Tibial nerve (tissue), 4 donors: ENCODE results near the gene LYPD1. TPM values are rescaled to one million over a fixed set of nuclear protein-coding genes. Genes with fewer than 3 reads are reported as not detected.

Experiments
- DNase-seq, 2 donors: peaks; one replicate each; pipeline ENCODE4 v3.0.0-alpha.2; 2019; ENCODE audit warnings: low spot score in 2 of 2
- H3K27ac ChIP-seq, 4 donors: fragments of 200-600 bp; sonication (generic) in 3 of 4; one replicate each; pipeline ENCODE4 v1.5.1; 2017 to 2019; ENCODE audit warnings: mild to moderate bottlenecking in 1 of 4
- H3K27me3 ChIP-seq, 2 donors: fragments of 200-600 bp; sonication (generic) in 1 of 2; one replicate each; pipeline versions ENCODE4 v1.5.1 to v1.6.0; 2017 to 2019
- H3K36me3 ChIP-seq, 3 donors: fragments of 200-600 bp; sonication (generic); one replicate each; pipeline ENCODE4 v1.5.1; 2018 to 2019
- H3K4me1 ChIP-seq, 4 donors: fragments of 200-600 bp; sonication (generic) in 3 of 4; one replicate each; pipeline ENCODE4 v1.5.1; 2017 to 2019
- H3K4me3 ChIP-seq, 4 donors: fragments of 200-600 bp; sonication (generic) in 3 of 4; one replicate each; pipeline ENCODE4 v1.5.1; 2017 to 2019; ENCODE audit warnings: mild to moderate bottlenecking in 1 of 4, moderate library complexity in 1 of 4
- H3K9me3 ChIP-seq, 4 donors: fragments of 200-600 bp; sonication (generic) in 3 of 4; one replicate each; pipeline ENCODE4 v1.5.1; 2017 to 2019
- EP300 ChIP-seq, 2 donors: sonication (generic); formaldehyde crosslinking; IDR thresholded peaks; one replicate each; pipeline ENCODE4 v1.6.1; 2017; ENCODE audit warnings: antibody characterized with exemption in 2 of 2, mild to moderate bottlenecking in 1 of 2
- POLR2A ChIP-seq, 2 donors: fragments of 450-650 bp; IDR thresholded peaks; one replicate each; pipeline ENCODE4 v1.6.1; 2017; ENCODE audit warnings: antibody characterized with exemption in 2 of 2, mild to moderate bottlenecking in 2 of 2, moderate library complexity in 2 of 2
- WGBS, 2 donors: methylation state at CpG; one replicate each; pipeline ENCODE4 v1.1.5; 2018; 5-methylcytosine and 5-hydroxymethylcytosine counted together
- total RNA-seq, 4 donors: library from RNA; depleted of rRNA; stranded (reverse); fragments of >200 nt; gene quantifications; one replicate each; pipeline ENCODE4 v1.1.0, GENCODE V29; 2016
- TF ChIP-seq, protein P1 (sequence below), 5 experiments: fragments of 200-600 bp in 3 of 5; fragments of 450-650 bp in 2 of 5; sonication (generic) in 3 of 5; IDR thresholded peaks; one replicate each; pipeline ENCODE4 v1.5.1; 2016 to 2019; ENCODE audit warnings: antibody characterized with exemption in 5 of 5, mild to moderate bottlenecking in 3 of 5, moderate library complexity in 2 of 5

LYPD1 gene
- total RNA-seq, 4 donors from 2014 or later: 0.22 to 7.5 (median 2.6) TPM

DNA sequence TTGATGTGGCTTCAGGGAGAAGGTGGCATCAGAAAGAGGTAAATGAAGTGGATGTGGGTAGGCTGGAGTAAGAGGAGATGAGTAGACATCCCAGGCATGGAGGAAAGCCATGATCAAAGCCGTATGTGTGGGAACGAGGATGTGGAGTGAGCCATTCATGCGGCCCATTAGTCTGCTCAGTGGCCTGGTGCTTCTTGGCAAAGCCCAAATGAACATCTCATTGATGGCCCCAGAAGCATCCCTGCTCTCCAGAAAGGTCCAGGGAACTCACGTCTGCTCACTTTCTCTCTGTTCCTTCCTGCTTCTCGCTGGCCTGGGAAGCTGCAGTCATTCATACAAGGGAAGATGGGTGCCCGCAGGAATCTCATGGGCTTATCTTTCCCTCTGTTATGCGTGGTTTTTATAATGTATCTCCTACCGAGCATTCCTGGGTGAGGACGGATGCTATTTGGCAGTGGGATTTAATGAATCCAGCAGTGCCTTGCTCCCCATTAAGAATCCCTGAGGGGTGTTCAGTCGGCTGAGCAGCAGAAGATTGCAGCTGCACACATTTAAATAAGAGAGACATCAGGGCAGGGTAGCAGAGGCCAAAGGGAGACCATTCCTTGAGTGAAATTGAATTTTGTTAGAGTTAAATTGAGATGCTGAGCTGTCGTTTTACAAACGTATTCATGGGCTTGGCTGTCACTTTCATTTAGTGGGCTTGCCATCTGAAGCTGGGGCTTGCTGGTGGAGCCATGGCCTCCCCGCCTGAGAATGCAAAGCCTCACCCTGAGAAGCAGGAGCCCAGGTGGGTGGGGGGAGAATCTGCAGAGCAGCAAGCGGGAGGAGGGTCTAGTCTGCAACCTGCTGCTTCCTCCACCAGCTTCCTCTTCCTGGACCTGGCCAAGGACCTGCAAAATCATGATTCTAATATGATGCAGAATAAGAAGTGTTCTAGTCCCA, 64.5 kb downstream of the LYPD1 start:
- WGBS, 2 donors: 70 to 71% methylated on average over 14 of the region's 14 CpGs
- no peak overlapping the region for H3K4me3 ChIP-seq
- H3K9me3 ChIP-seq: no peaks in the 10 kb centered on the region
- H3K36me3 ChIP-seq: no peaks in the 10 kb centered on the region
- no peaks in the 10 kb centered on the region for H3K27me3 ChIP-seq
- TF ChIP-seq POLR2A (IDR thresholded peaks at IDR 0.05) (no peak), EP300 (IDR thresholded peaks at IDR 0.05) (no peak)
- TF ChIP-seq, protein P1, sequence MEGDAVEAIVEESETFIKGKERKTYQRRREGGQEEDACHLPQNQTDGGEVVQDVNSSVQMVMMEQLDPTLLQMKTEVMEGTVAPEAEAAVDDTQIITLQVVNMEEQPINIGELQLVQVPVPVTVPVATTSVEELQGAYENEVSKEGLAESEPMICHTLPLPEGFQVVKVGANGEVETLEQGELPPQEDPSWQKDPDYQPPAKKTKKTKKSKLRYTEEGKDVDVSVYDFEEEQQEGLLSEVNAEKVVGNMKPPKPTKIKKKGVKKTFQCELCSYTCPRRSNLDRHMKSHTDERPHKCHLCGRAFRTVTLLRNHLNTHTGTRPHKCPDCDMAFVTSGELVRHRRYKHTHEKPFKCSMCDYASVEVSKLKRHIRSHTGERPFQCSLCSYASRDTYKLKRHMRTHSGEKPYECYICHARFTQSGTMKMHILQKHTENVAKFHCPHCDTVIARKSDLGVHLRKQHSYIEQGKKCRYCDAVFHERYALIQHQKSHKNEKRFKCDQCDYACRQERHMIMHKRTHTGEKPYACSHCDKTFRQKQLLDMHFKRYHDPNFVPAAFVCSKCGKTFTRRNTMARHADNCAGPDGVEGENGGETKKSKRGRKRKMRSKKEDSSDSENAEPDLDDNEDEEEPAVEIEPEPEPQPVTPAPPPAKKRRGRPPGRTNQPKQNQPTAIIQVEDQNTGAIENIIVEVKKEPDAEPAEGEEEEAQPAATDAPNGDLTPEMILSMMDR (IDR thresholded peaks at IDR 0.05): no peak
- H3K4me1 ChIP-seq: no peaks in the 10 kb centered on the region
- no peak overlapping the region for H3K27ac ChIP-seq
- no peak for DNase-seq

DNA sequence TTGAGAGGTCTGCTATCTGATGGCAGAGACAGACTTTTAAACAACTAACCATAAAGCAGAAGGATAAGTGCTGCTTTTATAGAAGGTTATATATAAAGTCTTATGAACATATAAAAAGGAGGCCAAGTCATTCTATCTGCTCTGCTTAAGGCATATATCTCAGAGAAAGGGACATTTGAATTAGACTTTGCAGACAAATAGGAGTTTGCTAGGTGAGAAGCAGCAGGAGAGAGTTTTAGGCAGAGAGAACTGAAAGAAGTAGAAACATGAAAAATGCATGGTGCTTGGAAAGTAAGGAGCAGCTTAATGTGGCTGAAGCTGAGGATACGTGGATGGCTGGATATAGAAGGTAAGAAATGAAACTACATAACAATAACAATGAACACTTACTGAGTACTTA, 65.4 kb downstream of the LYPD1 start:
- Histone ChIP-seq H3K9me3 (no peaks in the 10 kb centered on the region), H3K4me1 (no peaks in the 10 kb centered on the region), H3K27me3 (no peaks in the 10 kb centered on the region), H3K4me3 (no peak overlapping the region), H3K36me3 (no peaks in the 10 kb centered on the region), H3K27ac (no peak overlapping the region)
- TF ChIP-seq EP300 (IDR thresholded peaks at IDR 0.05) (no peak), POLR2A (IDR thresholded peaks at IDR 0.05) (no peak)
- TF ChIP-seq, protein P1 (IDR thresholded peaks at IDR 0.05): no peak
- no peak for DNase-seq
- 74 to 88% methylated on average over 1 of the region's 1 CpG for WGBS, 2 donors

DNA sequence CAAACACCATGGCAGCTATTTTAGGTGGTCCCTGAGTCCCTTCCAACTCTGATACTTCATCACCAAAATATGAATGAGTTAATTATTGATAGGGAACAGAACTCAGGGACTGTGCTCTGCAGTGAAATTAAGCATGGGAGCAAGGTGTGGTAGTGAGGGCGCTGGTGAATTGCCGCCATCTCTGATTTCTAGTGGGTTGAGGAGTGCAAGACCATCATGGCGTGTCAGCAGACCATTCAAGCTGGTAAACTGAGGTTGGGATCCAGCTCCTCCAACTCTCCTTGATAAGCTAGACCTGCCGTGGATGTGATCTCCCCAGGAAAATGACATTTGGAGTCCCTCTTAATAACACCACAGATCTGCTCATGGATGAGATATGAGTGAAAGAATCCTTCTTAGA, 70.4 kb downstream of the LYPD1 start:
- Histone ChIP-seq H3K4me3 (no peak overlapping the region), H3K27me3 (peaks cover 0 to 4% of the 10 kb centered on the region in 2 donors), H3K36me3 (no peaks in the 10 kb centered on the region), H3K9me3 (peaks cover 0 to 8% (median 0%) of the 10 kb centered on the region in 4 donors), H3K27ac (no peak overlapping the region), H3K4me1 (no peaks in the 10 kb centered on the region)
- DNase-seq: no peak
- TF ChIP-seq, protein P1 (IDR thresholded peaks at IDR 0.05): no peak
- TF ChIP-seq EP300 (IDR thresholded peaks at IDR 0.05): no peak
- TF ChIP-seq POLR2A (IDR thresholded peaks at IDR 0.05): no peak
- WGBS, 2 donors: 96% methylated on average over 4 of the region's 4 CpGs

DNA sequence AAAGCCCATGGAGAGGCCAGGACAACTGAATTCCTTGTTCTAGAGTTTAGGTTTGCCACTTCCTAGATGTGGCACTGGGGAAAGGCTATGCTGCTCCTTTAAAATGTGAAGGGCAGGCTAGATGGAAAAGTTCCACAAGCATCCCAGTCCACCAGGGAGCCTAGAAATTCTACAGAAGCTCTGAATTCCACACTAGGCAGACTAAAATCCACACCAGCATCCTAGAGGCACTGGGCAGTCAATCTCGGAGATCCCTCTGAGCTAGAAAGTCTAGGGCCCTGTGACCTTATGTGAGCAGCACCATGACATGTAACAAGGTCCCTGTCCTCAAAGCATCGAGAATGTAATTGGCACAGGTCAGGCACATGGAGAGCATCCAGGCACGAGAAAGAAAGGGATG, 71.5 kb downstream of the LYPD1 start:
- DNase-seq: no peak
- WGBS, 2 donors: 70 to 72% methylated on average over 3 of the region's 3 CpGs
- no peak for TF ChIP-seq EP300 (IDR thresholded peaks at IDR 0.05)
- TF ChIP-seq, protein P1 (IDR thresholded peaks at IDR 0.05): no peak
- no peak for TF ChIP-seq POLR2A (IDR thresholded peaks at IDR 0.05)

DNA sequence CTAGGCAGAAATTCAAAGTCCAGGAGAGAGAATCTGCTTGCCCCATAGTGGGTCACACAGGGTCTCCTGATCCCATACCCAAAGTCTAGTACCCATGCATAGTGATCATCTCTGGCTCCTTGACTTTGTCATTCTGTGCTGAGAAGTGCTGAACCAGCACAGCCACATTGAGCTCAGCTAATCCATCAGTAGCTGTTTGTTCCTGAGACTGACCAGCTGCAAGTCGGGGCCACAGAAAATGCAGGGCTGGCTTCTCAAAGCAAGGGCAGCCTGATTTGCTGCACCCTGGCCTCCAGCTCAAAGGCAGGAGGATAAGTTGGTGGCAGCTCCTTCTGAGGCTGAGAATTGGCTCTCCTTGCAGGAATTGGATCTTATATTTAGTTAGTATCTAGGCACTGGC, 72.2 kb downstream of the LYPD1 start:
- no peak for DNase-seq
- H3K4me1 ChIP-seq: no peaks in the 10 kb centered on the region
- TF ChIP-seq, protein P1 (IDR thresholded peaks at IDR 0.05): no peak
- H3K36me3 ChIP-seq: no peaks in the 10 kb centered on the region
- H3K27me3 ChIP-seq: peaks cover 0 to 4% of the 10 kb centered on the region in 2 donors
- H3K9me3 ChIP-seq: peaks cover 0 to 8% (median 0%) of the 10 kb centered on the region in 4 donors
- no peak overlapping the region for H3K4me3 ChIP-seq
- no peak overlapping the region for H3K27ac ChIP-seq
- 71 to 80% methylated on average over 1 of the region's 1 CpG for WGBS, 2 donors

More for the DNA sequence above, 71.5 kb downstream of the LYPD1 start:
- no peaks in the 10 kb centered on the region for H3K4me1 ChIP-seq
- peaks cover 0 to 8% (median 0%) of the 10 kb centered on the region in 4 donors for H3K9me3 ChIP-seq
- H3K27me3 ChIP-seq: peaks cover 0 to 4% of the 10 kb centered on the region in 2 donors
- no peak overlapping the region for H3K4me3 ChIP-seq
- no peaks in the 10 kb centered on the region for H3K36me3 ChIP-seq
- H3K27ac ChIP-seq: no peak overlapping the region
